Skeletal muscle satellite cell (primary cell): ENCODE results near the gene PRXL2C.

Source experiments
- H3K27me3 ChIP-seq: 2 replicates; pipeline ENCODE4 v1.7.0; 2013; ENCODE audit warnings: low read length; ENCODE audit not compliant: control insufficient read depth, insufficient read depth
- H3K36me3 ChIP-seq: 2 replicates; pipeline ENCODE4 v1.7.0; 2013; ENCODE audit warnings: mild to moderate bottlenecking, control low read depth, low read length; ENCODE audit not compliant: insufficient read depth
- H3K4me1 ChIP-seq: 2 replicates; pipeline ENCODE4 v1.7.0; 2013; ENCODE audit warnings: low read length; ENCODE audit not compliant: control insufficient read depth, insufficient read depth
- H3K4me2 ChIP-seq: 2 replicates; pipeline ENCODE4 v1.7.0; 2013; ENCODE audit warnings: mild to moderate bottlenecking, low read length
- H3K4me3 ChIP-seq: 2 replicates; pipeline ENCODE4 v1.7.0; 2013; ENCODE audit warnings: low read length
- H3K9ac ChIP-seq: 2 replicates; pipeline ENCODE4 v1.7.0; 2013; ENCODE audit warnings: mild to moderate bottlenecking, low read depth, low read length, moderate library complexity
- H3K9me3 ChIP-seq: replicated peaks from 2 replicates; pipeline ENCODE4 v1.7.0; 2013; ENCODE audit warnings: mild to moderate bottlenecking, control low read depth, low read length

Gene PRXL2C

DNA sequence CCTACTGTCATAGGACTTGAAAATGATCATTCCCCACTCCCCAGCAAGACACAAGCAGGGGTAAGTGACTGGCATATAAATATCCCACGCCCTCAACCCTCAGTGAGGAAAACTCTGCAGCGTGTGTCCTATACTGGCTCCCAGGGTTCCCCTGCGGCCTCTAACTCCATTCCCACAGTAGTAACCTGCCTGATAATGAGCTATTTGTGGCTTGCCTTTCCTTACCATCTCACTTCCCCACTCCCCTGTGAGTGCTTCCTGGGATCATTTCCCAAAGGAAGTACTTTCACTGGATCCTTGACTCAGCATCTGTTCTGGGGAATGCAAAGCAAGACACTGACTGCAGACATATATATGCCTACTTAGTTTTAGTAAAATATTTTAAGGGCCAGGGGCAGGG is 49.8 kb downstream of the PRXL2C start:
- H3K9ac ChIP-seq = no peak overlapping the region
- no peak overlapping the region for H3K4me2 ChIP-seq
- peaks cover 8% of the 10 kb centered on the region for H3K4me1 ChIP-seq
- no peaks in the 10 kb centered on the region for H3K27me3 ChIP-seq
- no peaks in the 10 kb centered on the region for H3K9me3 ChIP-seq
- no peaks in the 10 kb centered on the region for H3K36me3 ChIP-seq
- H3K4me3 ChIP-seq = no peak overlapping the region

DNA sequence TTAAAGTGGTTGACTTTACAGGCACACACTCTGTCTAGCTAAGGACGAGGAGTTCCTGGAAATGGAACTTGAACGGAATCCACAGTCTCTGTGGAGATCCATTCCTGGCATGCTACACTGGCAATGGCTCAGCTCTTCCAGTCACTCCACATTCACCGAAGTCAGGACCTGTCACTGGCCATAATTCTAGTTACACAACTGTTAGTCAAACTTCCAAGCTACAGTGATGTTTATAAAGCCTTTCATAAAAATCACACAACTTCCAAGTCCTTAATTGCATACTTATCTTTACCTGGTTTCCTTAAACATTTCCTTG is 51.2 kb downstream of the PRXL2C start:
- Histone ChIP-seq H3K9me3 (no peaks in the 10 kb centered on the region), H3K9ac (no peak overlapping the region), H3K4me1 (peaks cover 8% of the 10 kb centered on the region), H3K27me3 (no peaks in the 10 kb centered on the region), H3K36me3 (no peaks in the 10 kb centered on the region), H3K4me2 (peak overlapping the region; percentile 58), H3K4me3 (peak overlapping the region; percentile 11)

DNA sequence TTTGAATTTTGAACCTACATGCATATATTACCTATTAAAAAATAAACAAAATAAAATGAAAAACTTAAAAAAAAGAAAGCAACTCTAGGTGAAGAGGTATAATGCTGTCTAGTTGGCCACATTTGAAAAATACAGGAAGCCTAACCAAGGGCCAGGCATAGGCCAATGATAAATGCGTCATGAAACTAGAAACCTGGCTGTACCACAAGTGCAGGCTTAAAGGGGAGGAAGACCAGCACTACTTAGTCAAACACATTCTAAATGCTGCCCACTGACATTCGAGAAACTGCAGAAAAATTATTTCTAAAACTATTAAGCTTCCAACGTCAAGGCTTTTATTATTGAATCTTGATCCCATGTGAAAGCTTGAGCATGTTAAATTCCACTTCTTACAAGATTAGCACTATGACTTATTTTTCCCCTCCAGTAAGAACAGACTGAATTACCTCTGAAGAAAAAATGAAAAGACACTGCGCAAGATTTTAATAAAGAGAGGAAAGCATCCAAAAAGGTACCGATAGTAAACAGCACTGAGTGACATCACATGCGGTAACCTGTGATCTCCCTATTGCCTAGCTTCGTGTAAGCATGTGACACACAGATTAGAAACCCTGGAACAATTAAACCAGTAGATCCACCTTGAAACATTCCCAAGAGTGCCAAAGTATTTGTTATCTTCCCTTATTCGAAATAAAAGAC is 51.7 kb downstream of the PRXL2C start:
- peak overlapping the region; percentile 58 for H3K4me2 ChIP-seq
- no peaks in the 10 kb centered on the region for H3K9me3 ChIP-seq
- H3K27me3 ChIP-seq = no peaks in the 10 kb centered on the region
- H3K4me1 ChIP-seq = peaks cover 8% of the 10 kb centered on the region
- H3K36me3 ChIP-seq = no peaks in the 10 kb centered on the region
- H3K9ac ChIP-seq = no peak overlapping the region
- H3K4me3 ChIP-seq = peak overlapping the region; percentile 11

DNA sequence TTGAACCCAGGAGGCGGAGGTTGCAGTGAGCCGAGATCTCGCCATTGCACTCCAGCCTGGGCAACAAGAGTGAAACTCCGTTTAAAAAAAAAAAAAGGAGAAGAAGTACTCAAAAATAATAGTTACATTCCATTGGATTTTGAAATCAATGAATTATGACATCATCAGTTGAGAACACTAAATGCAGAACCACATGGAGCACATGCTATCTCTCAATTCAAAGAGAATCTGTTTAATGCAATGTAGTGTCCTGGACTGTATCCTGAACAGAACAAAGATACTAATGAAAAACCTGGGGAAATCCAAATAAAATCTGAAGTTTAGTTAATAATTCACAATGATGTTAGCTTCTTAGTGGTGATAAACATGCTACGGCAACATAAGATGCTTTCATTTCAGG is 55.8 kb downstream of the PRXL2C start:
- Histone ChIP-seq H3K9me3 (no peaks in the 10 kb centered on the region), H3K9ac (no peak overlapping the region), H3K4me1 (peaks cover 8% of the 10 kb centered on the region), H3K4me3 (no peak overlapping the region), H3K4me2 (no peak overlapping the region), H3K27me3 (no peaks in the 10 kb centered on the region), H3K36me3 (no peaks in the 10 kb centered on the region)

DNA sequence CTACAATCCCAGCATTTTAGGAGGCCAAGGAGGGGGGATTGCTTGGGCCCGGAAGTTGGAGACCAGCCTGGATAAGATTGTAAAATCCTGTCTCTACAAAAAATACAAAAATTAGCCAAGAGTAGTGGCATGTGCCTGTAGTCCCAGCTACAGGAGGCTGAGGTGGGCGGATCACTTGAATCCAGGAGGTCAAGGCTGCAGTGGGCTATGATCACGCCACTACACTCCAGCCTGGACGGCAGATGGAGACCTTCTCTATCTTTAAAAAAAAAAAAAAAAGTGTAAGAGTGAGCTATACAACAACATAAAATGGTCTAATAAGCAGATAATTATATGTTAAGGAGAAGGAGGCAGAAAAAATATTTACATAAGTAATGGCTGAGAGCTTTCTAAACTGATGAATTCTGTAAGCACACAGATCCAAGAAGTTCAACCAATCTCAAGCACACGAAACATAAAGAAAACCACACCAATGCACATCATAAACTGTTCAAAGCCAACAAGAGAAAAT is 58.5 kb downstream of the PRXL2C start:
- H3K9me3 ChIP-seq = no peaks in the 10 kb centered on the region

More for the DNA sequence above, 58.5 kb downstream of the PRXL2C start:
- Histone ChIP-seq H3K9ac (no peak overlapping the region), H3K27me3 (no peaks in the 10 kb centered on the region), H3K4me1 (no peaks in the 10 kb centered on the region), H3K4me2 (no peak overlapping the region), H3K36me3 (no peaks in the 10 kb centered on the region), H3K4me3 (no peak overlapping the region)
